Right lobe of liver (tissue), 4 donors: ENCODE measurements around the gene SH2D1B.
"Not testable (repeated sequence)": the region's sequence is repeated elsewhere in the genome, so short reads cannot be mapped to it uniquely, and the experiment has no call there.

ENCODE experiments used
- CTCF ChIP-seq, 4 donors: fragments of 200-600 bp in 3 of 4; fragments of 450-650 bp in 1 of 4; IDR thresholded peaks; one replicate each; pipeline versions ENCODE4 v1.5.1 to v1.8.0; 2016 to 2022; ENCODE audit warnings: antibody characterized with exemption in 4 of 4, mild to moderate bottlenecking in 2 of 4
- POLR2A ChIP-seq: fragments of 450-650 bp; IDR thresholded peaks from one replicate; pipeline ENCODE4 v1.6.1; 2017; ENCODE audit warnings: antibody characterized with exemption, mild to moderate bottlenecking
- donor health status: DM: no; HTN: no; CAD: no.
- donor health status: DM: no; HTN: no; CAD: no.
- donor health status: DM: no; HTN: yes; CAD: no.

DNA sequence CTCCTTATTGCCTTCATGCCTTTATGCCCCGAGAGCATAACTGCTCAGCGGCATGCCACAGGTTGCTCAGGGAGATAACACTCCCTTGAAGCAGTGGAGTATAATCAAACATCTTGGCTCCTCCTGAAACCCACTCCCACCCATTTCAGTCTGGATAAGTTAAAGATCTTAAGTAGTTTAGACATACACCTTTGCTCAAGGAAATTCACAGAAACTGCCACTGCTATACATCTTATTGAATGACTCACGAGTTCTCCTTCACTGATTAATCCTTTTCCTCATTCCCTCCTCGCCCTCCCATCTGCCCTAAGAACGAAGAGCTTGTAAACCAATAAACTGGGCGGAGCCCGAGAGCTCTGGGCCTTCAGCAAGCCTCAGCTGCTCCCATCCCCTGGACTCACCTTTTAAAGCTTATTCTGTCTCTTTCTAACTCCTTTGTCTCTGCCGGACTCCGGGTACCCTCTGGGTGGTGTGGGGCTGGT is 7.6 kb upstream of the SH2D1B start:
- TF ChIP-seq CTCF (IDR thresholded peaks at IDR 0.05); POLR2A: not testable (repeated sequence)
